HepG2 (cell line): ENCODE results near the gene TKTL1.

Experiments
- EZH2 ChIP-seq: conservative IDR thresholded peaks from 2 replicates; pipeline ENCODE4 v1.6.1; 2012; ENCODE audit warnings: mild to moderate bottlenecking, low read depth, low read length, moderate library complexity
- JUND ChIP-seq: sonication (generic); formaldehyde crosslinking; IDR thresholded peaks from 2 replicates; pipeline ENCODE4 v1.8.0; 2022; ENCODE audit warnings: mild to moderate bottlenecking, missing genetic modification reagents
- KLF11 ChIP-seq: IDR thresholded peaks from 2 replicates; pipeline ENCODE4 v1.6.1; 2016; ENCODE audit warnings: missing compliant biosample characterization
- MAX ChIP-seq: IDR thresholded peaks from 2 replicates; pipeline ENCODE4 v1.6.1; 2012; ENCODE audit warnings: inconsistent platforms
- TAF1 ChIP-seq: sonication (generic); formaldehyde crosslinking; IDR thresholded peaks from 2 replicates; pipeline ENCODE4 v1.4.0; 2020; ENCODE audit warnings: missing genetic modification reagents
- TF ChIP-seq, protein P1 (sequence below): sonication (generic); formaldehyde crosslinking; conservative IDR thresholded peaks from 2 replicates; pipeline ENCODE4 v1.8.0; 2022; ENCODE audit warnings: low read depth, missing genetic modification reagents
- TF ChIP-seq, protein P2 (sequence below): sonication (generic); formaldehyde crosslinking; IDR thresholded peaks from 2 replicates; pipeline ENCODE4 v1.5.0; 2020; ENCODE audit warnings: mild to moderate bottlenecking, missing genetic modification reagents, moderate library complexity
- TF ChIP-seq, protein P3 (sequence below), 2 experiments: IDR thresholded peaks; 2 replicates each; pipeline ENCODE4 v1.6.1; 2011 to 2012; ENCODE audit warnings: low read length in 2 of 2, borderline replicate concordance in 1 of 2, low read depth in 1 of 2, mild to moderate bottlenecking in 1 of 2, moderate library complexity in 1 of 2

DNA sequence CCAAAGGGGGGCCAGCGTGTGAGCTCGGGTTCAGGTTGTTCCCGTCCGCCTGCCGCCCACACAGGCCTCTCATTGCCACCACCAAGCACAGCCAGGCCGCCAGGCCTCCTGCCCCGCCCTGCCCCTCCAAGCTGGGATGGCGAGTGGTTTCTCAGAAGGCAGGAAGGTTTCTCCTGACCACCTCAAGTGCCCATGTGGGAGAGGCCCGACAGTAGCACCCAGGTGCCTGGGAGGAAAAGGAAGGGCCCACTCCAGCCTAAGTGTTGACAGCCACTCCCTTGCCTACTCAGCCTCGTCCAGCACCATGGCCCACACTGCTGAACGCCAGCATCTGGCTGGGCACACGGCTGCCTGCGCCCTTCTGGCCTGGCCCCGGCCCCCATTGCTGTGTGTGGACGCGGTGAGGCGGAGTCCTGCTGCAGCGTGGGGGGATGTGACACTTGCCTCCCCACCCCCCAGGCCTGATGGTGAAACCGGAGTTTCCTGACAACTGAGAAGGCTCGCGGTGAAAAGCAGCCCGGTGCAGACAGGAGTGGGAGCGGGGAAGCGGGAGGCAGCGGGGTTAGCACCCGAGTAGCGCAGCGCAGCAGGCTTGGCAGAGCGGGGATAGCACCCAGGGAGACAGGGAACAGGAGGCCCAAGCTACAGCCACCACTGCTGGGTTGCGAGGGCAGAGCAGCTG, 59.6 kb downstream of the TKTL1 start:
- TF ChIP-seq, protein P1, sequence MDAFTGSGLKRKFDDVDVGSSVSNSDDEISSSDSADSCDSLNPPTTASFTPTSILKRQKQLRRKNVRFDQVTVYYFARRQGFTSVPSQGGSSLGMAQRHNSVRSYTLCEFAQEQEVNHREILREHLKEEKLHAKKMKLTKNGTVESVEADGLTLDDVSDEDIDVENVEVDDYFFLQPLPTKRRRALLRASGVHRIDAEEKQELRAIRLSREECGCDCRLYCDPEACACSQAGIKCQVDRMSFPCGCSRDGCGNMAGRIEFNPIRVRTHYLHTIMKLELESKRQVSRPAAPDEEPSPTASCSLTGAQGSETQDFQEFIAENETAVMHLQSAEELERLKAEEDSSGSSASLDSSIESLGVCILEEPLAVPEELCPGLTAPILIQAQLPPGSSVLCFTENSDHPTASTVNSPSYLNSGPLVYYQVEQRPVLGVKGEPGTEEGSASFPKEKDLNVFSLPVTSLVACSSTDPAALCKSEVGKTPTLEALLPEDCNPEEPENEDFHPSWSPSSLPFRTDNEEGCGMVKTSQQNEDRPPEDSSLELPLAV (CRISPR knock-in tag) = no peak
- TF ChIP-seq KLF11 (no peak), TAF1 (CRISPR knock-in tag) (no peak), EZH2 (no peak), MAX (no peak), JUND (CRISPR knock-in tag) (no peak)
- TF ChIP-seq, protein P2, sequence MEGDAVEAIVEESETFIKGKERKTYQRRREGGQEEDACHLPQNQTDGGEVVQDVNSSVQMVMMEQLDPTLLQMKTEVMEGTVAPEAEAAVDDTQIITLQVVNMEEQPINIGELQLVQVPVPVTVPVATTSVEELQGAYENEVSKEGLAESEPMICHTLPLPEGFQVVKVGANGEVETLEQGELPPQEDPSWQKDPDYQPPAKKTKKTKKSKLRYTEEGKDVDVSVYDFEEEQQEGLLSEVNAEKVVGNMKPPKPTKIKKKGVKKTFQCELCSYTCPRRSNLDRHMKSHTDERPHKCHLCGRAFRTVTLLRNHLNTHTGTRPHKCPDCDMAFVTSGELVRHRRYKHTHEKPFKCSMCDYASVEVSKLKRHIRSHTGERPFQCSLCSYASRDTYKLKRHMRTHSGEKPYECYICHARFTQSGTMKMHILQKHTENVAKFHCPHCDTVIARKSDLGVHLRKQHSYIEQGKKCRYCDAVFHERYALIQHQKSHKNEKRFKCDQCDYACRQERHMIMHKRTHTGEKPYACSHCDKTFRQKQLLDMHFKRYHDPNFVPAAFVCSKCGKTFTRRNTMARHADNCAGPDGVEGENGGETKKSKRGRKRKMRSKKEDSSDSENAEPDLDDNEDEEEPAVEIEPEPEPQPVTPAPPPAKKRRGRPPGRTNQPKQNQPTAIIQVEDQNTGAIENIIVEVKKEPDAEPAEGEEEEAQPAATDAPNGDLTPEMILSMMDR (CRISPR knock-in tag) = no peak
- TF ChIP-seq, protein P3, sequence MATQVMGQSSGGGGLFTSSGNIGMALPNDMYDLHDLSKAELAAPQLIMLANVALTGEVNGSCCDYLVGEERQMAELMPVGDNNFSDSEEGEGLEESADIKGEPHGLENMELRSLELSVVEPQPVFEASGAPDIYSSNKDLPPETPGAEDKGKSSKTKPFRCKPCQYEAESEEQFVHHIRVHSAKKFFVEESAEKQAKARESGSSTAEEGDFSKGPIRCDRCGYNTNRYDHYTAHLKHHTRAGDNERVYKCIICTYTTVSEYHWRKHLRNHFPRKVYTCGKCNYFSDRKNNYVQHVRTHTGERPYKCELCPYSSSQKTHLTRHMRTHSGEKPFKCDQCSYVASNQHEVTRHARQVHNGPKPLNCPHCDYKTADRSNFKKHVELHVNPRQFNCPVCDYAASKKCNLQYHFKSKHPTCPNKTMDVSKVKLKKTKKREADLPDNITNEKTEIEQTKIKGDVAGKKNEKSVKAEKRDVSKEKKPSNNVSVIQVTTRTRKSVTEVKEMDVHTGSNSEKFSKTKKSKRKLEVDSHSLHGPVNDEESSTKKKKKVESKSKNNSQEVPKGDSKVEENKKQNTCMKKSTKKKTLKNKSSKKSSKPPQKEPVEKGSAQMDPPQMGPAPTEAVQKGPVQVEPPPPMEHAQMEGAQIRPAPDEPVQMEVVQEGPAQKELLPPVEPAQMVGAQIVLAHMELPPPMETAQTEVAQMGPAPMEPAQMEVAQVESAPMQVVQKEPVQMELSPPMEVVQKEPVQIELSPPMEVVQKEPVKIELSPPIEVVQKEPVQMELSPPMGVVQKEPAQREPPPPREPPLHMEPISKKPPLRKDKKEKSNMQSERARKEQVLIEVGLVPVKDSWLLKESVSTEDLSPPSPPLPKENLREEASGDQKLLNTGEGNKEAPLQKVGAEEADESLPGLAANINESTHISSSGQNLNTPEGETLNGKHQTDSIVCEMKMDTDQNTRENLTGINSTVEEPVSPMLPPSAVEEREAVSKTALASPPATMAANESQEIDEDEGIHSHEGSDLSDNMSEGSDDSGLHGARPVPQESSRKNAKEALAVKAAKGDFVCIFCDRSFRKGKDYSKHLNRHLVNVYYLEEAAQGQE (IDR thresholded peaks at IDR 0.05; ENCODE audit: borderline replicate concordance in 1 of 2, low read depth in 1 of 2, low read length in 2 of 2) = no peak
